ENCODE results near the gene TSHZ1. TPM values are rescaled to one million over a fixed set of nuclear protein-coding genes. Genes with fewer than 3 reads are reported as not detected.

TSHZ1 gene
- total and polyA plus RNA-seq, 4 donors = 6.2 to 19.9 (median 11.2) TPM

DNA sequence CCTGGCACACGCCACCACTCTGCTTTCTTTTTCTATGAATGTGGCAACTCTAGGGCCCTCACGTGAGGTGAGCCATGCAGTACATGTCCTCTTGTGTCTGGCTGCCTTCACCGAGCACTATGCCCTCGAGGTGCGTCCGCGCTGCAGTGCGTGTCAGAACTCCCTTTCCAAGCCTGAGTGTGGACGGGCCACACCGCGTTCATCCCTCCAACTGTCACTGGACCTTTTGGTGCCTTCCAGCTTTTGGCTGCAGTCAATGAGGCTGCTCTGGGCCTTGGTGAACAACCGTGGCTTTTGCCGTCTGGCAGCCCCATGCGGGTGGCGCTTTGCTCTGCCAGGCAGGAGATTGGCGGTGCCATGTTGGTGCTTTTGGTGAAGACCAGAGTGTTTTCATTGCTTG, 74.0 kb downstream of the TSHZ1 start:
- TF ChIP-seq, protein P1, sequence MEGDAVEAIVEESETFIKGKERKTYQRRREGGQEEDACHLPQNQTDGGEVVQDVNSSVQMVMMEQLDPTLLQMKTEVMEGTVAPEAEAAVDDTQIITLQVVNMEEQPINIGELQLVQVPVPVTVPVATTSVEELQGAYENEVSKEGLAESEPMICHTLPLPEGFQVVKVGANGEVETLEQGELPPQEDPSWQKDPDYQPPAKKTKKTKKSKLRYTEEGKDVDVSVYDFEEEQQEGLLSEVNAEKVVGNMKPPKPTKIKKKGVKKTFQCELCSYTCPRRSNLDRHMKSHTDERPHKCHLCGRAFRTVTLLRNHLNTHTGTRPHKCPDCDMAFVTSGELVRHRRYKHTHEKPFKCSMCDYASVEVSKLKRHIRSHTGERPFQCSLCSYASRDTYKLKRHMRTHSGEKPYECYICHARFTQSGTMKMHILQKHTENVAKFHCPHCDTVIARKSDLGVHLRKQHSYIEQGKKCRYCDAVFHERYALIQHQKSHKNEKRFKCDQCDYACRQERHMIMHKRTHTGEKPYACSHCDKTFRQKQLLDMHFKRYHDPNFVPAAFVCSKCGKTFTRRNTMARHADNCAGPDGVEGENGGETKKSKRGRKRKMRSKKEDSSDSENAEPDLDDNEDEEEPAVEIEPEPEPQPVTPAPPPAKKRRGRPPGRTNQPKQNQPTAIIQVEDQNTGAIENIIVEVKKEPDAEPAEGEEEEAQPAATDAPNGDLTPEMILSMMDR (IDR thresholded peaks at IDR 0.05; ENCODE audit: control extremely low read depth, extremely low read depth) = no peak
- no peak overlapping the region for H3K9ac ChIP-seq (ENCODE audit: insufficient read depth in 1 of 2, low read length in 2 of 2)
- peaks cover 2 to 27% (median 20%) of the 10 kb centered on the region in 4 donors for H3K36me3 ChIP-seq (ENCODE audit: control insufficient read depth in 4 of 4, insufficient read depth in 4 of 4, low read length in 4 of 4)
- DNase-seq = no peak
- peaks cover 0 to 5% (median 0%) of the 10 kb centered on the region in 4 donors for H3K9me3 ChIP-seq (ENCODE audit: control insufficient read depth in 4 of 4, insufficient read depth in 3 of 4, low read length in 3 of 4)
- no peak overlapping the region for H3K4me3 ChIP-seq
- WGBS, 2 donors = 97 to 98% methylated on average over 16 of the region's 16 CpGs
- peaks cover 0 to 8% (median 0%) of the 10 kb centered on the region in 5 donors for H3K4me1 ChIP-seq (ENCODE audit: control insufficient read depth in 5 of 5, insufficient read depth in 5 of 5, low read length in 5 of 5)
- ATAC-seq (ENCODE audit: insufficient read depth, low FRiP score) = no peak
- no peaks in the 10 kb centered on the region for H3K27me3 ChIP-seq (ENCODE audit: control insufficient read depth in 3 of 3, insufficient read depth in 3 of 3, low read length in 2 of 3)
- no peak overlapping the region for H3K27ac ChIP-seq (ENCODE audit: low read depth in 1 of 2, low read length in 1 of 2)

DNA sequence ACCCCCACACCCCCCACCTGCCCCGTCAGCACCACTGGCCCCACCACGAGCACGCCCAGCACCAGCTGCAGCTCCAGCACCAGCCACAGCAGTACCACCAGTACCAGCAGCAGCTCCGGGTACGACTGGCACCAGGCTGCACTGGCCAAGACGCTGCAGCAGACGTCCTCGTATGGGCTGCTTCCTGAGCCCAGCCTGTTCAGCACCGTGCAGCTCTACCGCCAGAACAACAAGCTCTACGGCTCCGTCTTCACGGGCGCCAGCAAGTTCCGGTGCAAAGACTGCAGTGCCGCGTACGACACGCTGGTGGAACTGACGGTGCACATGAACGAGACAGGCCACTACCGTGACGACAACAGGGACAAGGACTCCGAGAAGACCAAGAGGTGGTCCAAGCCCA, 75.3 kb downstream of the TSHZ1 start:
- no peak overlapping the region for H3K9ac ChIP-seq (ENCODE audit: insufficient read depth in 1 of 2, low read length in 2 of 2)
- 98% methylated on average over 24 of the region's 24 CpGs for WGBS, 2 donors
- H3K9me3 ChIP-seq (ENCODE audit: control insufficient read depth in 4 of 4, insufficient read depth in 3 of 4, low read length in 3 of 4) = peaks cover 0 to 5% (median 0%) of the 10 kb centered on the region in 4 donors
- TF ChIP-seq, protein P1 (IDR thresholded peaks at IDR 0.05; ENCODE audit: control extremely low read depth, extremely low read depth) = no peak
- no peak overlapping the region for H3K27ac ChIP-seq (ENCODE audit: low read depth in 1 of 2, low read length in 1 of 2)
- peaks cover 5 to 27% (median 20%) of the 10 kb centered on the region in 4 donors for H3K36me3 ChIP-seq (ENCODE audit: control insufficient read depth in 4 of 4, insufficient read depth in 4 of 4, low read length in 4 of 4)
- no peak for DNase-seq
- no peaks in the 10 kb centered on the region for H3K27me3 ChIP-seq (ENCODE audit: control insufficient read depth in 3 of 3, insufficient read depth in 3 of 3, low read length in 2 of 3)
- H3K4me3 ChIP-seq = no peak overlapping the region
- no peak for ATAC-seq (ENCODE audit: insufficient read depth, low FRiP score)
- H3K4me1 ChIP-seq (ENCODE audit: control insufficient read depth in 5 of 5, insufficient read depth in 5 of 5, low read length in 5 of 5) = peaks cover 0 to 6% (median 0%) of the 10 kb centered on the region in 5 donors

DNA sequence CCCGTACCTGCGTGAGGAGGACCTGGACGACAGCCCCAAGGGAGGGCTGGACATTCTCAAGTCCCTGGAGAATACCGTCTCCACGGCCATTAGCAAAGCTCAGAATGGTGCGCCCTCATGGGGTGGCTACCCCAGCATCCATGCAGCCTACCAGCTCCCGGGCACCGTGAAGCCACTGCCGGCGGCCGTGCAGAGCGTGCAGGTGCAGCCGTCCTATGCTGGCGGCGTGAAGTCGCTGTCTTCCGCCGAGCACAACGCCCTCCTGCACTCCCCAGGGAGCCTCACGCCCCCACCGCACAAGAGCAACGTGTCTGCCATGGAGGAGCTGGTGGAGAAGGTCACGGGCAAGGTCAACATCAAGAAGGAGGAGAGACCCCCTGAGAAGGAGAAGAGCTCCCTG, 76.4 kb downstream of the TSHZ1 start:
- DNase-seq (no peak), ATAC-seq (ENCODE audit: insufficient read depth, low FRiP score) (no peak)
- Histone ChIP-seq H3K27ac (ENCODE audit: low read depth in 1 of 2, low read length in 1 of 2) (no peak overlapping the region), H3K4me1 (ENCODE audit: control insufficient read depth in 5 of 5, insufficient read depth in 5 of 5, low read length in 5 of 5) (peaks cover 0 to 2% (median 0%) of the 10 kb centered on the region in 5 donors), H3K36me3 (ENCODE audit: control insufficient read depth in 4 of 4, insufficient read depth in 4 of 4, low read length in 4 of 4) (peaks cover 5 to 27% (median 20%) of the 10 kb centered on the region in 4 donors), H3K27me3 (ENCODE audit: control insufficient read depth in 3 of 3, insufficient read depth in 3 of 3, low read length in 2 of 3) (no peaks in the 10 kb centered on the region), H3K4me3 (no peak overlapping the region), H3K9ac (ENCODE audit: insufficient read depth in 1 of 2, low read length in 2 of 2) (no peak overlapping the region), H3K9me3 (ENCODE audit: control insufficient read depth in 4 of 4, insufficient read depth in 3 of 4, low read length in 3 of 4) (peaks cover 0 to 5% (median 0%) of the 10 kb centered on the region in 4 donors)
- 98% methylated on average over 23 of the region's 23 CpGs for WGBS, 2 donors
- TF ChIP-seq, protein P1 (IDR thresholded peaks at IDR 0.05; ENCODE audit: control extremely low read depth, extremely low read depth) = no peak

DNA sequence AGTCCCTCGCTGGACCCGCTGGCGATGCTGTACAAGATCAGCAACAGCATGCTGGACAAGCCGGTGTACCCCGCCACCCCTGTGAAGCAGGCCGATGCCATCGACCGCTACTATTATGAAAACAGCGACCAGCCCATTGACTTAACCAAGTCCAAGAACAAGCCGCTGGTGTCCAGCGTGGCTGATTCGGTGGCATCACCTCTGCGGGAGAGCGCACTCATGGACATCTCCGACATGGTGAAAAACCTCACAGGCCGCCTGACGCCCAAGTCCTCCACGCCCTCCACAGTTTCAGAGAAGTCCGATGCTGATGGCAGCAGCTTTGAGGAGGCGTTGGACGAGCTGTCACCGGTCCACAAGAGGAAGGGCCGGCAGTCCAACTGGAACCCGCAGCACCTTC, 77.1 kb downstream of the TSHZ1 start:
- Histone ChIP-seq H3K4me1 (ENCODE audit: control insufficient read depth in 5 of 5, insufficient read depth in 5 of 5, low read length in 5 of 5) (peaks cover 0 to 2% (median 0%) of the 10 kb centered on the region in 5 donors), H3K9me3 (ENCODE audit: control insufficient read depth in 4 of 4, insufficient read depth in 3 of 4, low read length in 3 of 4) (peaks cover 0 to 5% (median 0%) of the 10 kb centered on the region in 4 donors), H3K4me3 (no peak overlapping the region), H3K9ac (ENCODE audit: insufficient read depth in 1 of 2, low read length in 2 of 2) (no peak overlapping the region), H3K27me3 (ENCODE audit: control insufficient read depth in 3 of 3, insufficient read depth in 3 of 3, low read length in 2 of 3) (no peaks in the 10 kb centered on the region), H3K27ac (ENCODE audit: low read depth in 1 of 2, low read length in 1 of 2) (no peak overlapping the region), H3K36me3 (ENCODE audit: control insufficient read depth in 4 of 4, insufficient read depth in 4 of 4, low read length in 4 of 4) (peaks cover 5 to 27% (median 20%) of the 10 kb centered on the region in 4 donors)
- WGBS, 2 donors = 96 to 98% methylated on average over 24 of the region's 24 CpGs
- no peak for DNase-seq
- no peak for ATAC-seq (ENCODE audit: insufficient read depth, low FRiP score)
- TF ChIP-seq, protein P1 (IDR thresholded peaks at IDR 0.05; ENCODE audit: control extremely low read depth, extremely low read depth) = no peak
